ENCODE results near the gene CARS2.
"Not testable (repeated sequence)": the region's sequence is repeated elsewhere in the genome, so short reads cannot be mapped to it uniquely, and the experiment has no call there.

Gene CARS2

GRCh38 chr13:110706570-110707372 is 855 bp upstream of the CARS2 start:
- DNase-seq (ENCODE audit: low spot score) = no peak

- DNase-seq (ENCODE audit: low spot score) = no peak
Measured at GRCh38 chr13:110705356-110705825, 525 bp downstream of the CARS2 start.

- DNase-seq (ENCODE audit: low spot score) = peak; percentile 49
Measured at GRCh38 chr13:110702591-110703526, 3.1 kb downstream of the CARS2 start.

DNA sequence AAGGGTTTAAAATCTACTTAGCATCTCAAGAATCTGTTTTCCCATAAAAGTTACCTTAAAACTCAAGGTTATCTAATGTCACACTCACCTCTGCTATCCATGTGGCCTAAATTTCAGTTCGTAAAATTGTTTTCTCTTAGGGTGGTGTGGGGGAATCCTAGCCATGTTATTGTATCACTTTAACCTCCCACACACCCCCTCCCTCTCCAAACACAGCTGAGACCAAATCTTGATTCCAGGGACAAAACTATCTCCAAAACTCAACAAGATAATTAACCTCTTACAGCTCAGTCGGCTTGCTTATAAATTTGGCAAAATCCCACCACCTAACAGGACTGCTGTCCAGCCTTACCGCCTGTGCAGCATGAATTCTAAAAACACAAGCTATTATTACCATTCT is 3.8 kb downstream of the CARS2 start:
- no peak for DNase-seq (ENCODE audit: low spot score)

- not testable (repeated sequence) for DNase-seq (ENCODE audit: low spot score)
Measured at GRCh38 chr13:110701061-110701460, 4.9 kb downstream of the CARS2 start.

GRCh38 chr13:110700641-110701040 is 5.3 kb downstream of the CARS2 start:
- DNase-seq (ENCODE audit: low spot score) = no peak

DNA sequence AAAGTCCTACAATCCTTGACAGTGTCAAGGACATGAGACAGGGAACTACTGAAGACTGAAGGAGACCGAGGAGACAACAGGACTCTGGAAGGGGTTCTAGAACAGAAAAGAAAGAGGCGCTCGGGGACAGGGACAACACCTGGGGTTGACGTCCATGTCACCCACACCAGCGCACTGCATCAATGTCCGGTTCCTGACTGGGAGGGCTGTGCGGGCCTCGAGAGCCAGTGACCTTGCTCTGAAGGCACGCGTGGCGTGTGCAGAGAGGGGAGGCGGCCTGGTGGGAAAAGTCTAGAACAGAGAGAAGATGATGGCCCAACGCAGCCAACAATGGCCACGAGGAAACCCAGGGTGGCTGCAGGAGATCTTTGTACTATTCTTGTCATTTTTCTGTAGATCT is 5.7 kb downstream of the CARS2 start:
- DNase-seq (ENCODE audit: low spot score) = no peak

- no peak for DNase-seq (ENCODE audit: low spot score)
Measured at GRCh38 chr13:110699148-110700145, 6.5 kb downstream of the CARS2 start.

- no peak for DNase-seq (ENCODE audit: low spot score)
Measured at GRCh38 chr13:110698689-110699088, 7.2 kb downstream of the CARS2 start.

GRCh38 chr13:110697842-110698241 is 8.1 kb downstream of the CARS2 start:
- no peak for DNase-seq (ENCODE audit: low spot score)

DNA sequence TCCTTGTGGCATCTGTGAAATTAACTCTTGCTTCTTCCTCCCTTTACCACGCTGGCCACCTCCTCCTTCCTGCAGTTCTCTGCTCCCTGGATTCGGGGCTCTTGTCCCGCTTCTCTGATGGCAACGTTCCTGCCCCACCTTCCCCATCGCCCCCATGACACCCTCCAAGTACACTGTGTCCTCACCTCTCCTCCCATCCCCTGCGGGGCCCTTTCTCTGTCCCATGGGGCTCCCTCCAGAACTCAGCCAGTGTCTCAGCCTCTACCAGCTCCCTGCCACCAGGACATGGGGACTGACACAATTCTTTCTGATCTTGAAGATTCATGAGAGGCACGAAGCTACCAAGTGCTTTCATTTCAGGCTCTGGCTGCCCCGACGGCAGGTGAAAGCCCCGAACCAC is 9.1 kb downstream of the CARS2 start:
- no peak for DNase-seq (ENCODE audit: low spot score)

- not testable (repeated sequence) for DNase-seq (ENCODE audit: low spot score)
Measured at GRCh38 chr13:110695774-110696173, 10.1 kb downstream of the CARS2 start.

GRCh38 chr13:110690516-110690915 is 15.4 kb downstream of the CARS2 start:
- no peak for DNase-seq (ENCODE audit: low spot score)

GRCh38 chr13:110689711-110690110 is 16.2 kb downstream of the CARS2 start:
- DNase-seq (ENCODE audit: low spot score) = no peak

GRCh38 chr13:110689041-110689440 is 16.9 kb downstream of the CARS2 start:
- DNase-seq (ENCODE audit: low spot score) = no peak

DNA sequence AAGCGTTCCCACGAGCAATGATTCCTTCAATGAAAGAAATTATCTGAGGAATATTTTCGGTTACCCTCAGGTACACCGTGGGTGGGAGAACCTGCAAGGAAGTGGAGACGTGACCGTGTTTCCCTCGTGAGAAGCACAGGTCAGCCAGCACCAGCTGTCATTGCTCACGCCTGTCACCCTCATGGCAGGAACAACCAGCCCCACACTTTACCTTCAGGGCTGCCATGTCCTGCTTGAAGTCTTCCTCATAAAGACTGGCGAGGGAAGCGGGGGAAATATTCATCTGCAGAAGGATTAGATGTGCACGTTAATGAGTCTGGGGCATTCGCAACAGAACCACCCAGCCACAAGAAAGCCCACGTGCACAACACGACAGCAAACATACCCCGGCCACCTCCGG is 18.2 kb downstream of the CARS2 start:
- DNase-seq (ENCODE audit: low spot score) = no peak

DNA sequence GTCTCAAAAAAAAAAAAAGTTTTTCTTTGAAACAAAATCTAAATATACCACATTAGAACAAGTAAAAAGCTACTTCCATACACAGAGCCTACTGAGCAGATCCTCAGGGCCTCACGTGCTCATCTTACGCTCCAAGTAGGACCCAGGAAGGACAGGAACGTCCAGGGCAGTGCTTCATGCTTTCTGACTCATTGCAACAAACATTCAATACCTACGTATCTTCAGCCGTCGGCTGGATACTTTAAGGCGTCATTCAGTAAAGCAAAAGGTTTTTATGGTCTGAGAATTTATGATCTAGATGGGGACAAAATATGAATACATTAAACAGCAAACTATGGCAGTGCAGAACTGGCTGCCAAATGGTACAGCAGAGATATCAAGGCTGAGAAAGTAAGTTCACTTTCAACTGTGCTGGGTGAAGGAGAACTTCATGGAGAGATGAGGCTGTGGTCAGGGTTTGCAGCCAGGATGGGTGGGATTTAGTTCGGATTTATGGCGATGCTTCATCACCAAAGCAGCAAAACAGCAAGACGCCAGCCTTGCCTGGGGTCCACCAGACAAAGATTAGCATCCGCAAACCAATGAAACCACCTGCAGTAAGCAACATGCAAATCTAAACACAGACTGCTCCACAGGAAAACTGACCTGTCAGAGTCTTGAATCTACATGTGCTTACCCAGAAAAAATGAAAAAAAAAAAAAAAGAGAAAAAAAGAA is 20.5 kb downstream of the CARS2 start:
- no peak for DNase-seq (ENCODE audit: low spot score)

DNA sequence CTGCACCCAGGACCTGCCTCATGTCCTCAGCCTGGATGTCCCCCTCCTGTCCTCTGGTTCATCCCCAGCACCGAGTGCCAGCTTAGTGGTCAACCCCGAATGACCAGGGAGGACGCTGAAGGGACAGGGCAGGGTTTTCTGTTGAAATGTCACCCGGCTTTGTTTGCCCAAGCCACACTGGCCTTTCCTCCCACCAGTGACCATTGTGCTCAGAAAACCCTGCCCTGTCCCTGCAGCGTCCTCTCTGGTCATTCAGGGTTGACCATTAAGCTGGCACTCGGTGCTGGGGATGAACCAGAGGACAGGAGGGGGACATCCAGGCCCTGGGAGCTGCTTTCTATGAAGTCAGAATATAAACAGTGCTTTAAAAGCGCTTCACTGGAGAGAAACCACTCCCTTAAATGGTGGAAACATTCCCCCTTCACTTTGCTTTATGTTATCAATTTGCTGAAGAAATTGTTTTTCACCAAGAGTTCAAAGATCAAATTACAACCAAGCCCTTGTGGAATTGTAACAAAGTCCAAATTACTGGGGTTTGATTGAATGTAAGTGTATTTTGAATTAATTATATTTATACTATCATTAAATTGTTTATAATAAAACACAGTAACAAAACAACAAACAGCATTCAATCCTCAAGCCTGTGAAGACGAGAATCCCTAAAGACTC is 21.4 kb downstream of the CARS2 start:
- no peak for DNase-seq (ENCODE audit: low spot score)

GRCh38 chr13:110683921-110684320 is 22.0 kb downstream of the CARS2 start:
- DNase-seq (ENCODE audit: low spot score) = no peak

- DNase-seq (ENCODE audit: low spot score) = no peak
Measured at GRCh38 chr13:110683203-110683883, 22.6 kb downstream of the CARS2 start.

All from hepatic stellate cell (primary cell).